Ammon's horn (tissue), 1 donor: Measurements from ENCODE around the gene CD81.

Source experiments
- DNase-seq: peaks from one replicate; pipeline ENCODE4 v3.0.0-alpha.2; 2016; ENCODE audit warnings: low spot score

CD81 gene

GRCh38 chr11:2436521-2437031 lies 59.5 kb downstream of the CD81 start:
- DNase-seq = no peak

GRCh38 chr11:2437516-2437915 lies 60.4 kb downstream of the CD81 start:
- DNase-seq = no peak

GRCh38 chr11:2439820-2440219 lies 62.7 kb downstream of the CD81 start:
- no peak for DNase-seq

GRCh38 chr11:2440646-2441045 lies 63.5 kb downstream of the CD81 start:
- no peak for DNase-seq

- no peak for DNase-seq
Measured at GRCh38 chr11:2441171-2441570, 64.1 kb downstream of the CD81 start.

GRCh38 chr11:2442589-2442988 lies 65.5 kb downstream of the CD81 start:
- no peak for DNase-seq

- DNase-seq = no peak
Measured at GRCh38 chr11:2443406-2443805, 66.3 kb downstream of the CD81 start.

GRCh38 chr11:2443881-2444820 lies 67.0 kb downstream of the CD81 start, which contains the start of gene TRPM5:
Gene TRPM5 (minus strand): TSS chr11:2444514. CDS start chr11:2423036, 21,478 bp downstream.
- DNase-seq = no peak

- DNase-seq = no peak
Measured at GRCh38 chr11:2444821-2445745, 68.0 kb downstream of the CD81 start, which contains the start of gene KCNQ1. Gene KCNQ1 (plus strand): TSS chr11:2445008. CDS start chr11:2445099, 91 bp downstream.

GRCh38 chr11:2445746-2446551 lies 68.8 kb downstream of the CD81 start:
- DNase-seq = no peak

GRCh38 chr11:2446590-2447252 lies 69.6 kb downstream of the CD81 start:
- peak; percentile 38 for DNase-seq
